ENCODE results near the gene NEK10.
"Not testable (repeated sequence)": the region's sequence is repeated elsewhere in the genome, so short reads cannot be mapped to it uniquely, and the experiment has no call there.

The NEK10 gene

GRCh38 chr3:27354161-27354560 is 15.0 kb downstream of the NEK10 start:
- DNase-seq (ENCODE audit: low read depth, low spot score) = no peak

- DNase-seq (ENCODE audit: low read depth, low spot score) = no peak
Measured at GRCh38 chr3:27353221-27353620, 16.0 kb downstream of the NEK10 start.

GRCh38 chr3:27352047-27352446 is 17.1 kb downstream of the NEK10 start:
- no peak for DNase-seq (ENCODE audit: low read depth, low spot score)

DNA sequence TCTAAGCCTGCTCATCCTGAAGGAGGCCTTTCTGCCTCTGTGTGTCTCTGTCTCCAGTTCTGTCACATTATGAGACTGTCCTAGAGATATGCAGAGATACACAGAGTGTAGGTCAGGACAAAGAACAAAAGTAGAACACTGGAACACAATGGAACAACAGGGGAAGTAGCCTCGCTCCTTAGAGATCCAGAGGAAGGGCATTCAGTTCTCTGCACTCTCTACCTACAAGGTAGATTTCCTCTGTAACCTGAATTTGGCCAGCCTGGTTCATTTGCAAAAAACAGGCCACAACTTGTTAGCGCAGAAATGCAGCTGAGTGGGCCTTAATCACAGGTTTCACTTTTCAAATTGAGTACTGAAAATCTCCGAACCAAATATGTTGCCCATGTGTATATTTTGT is 19.4 kb downstream of the NEK10 start:
- no peak for DNase-seq (ENCODE audit: low read depth, low spot score)

- no peak for DNase-seq (ENCODE audit: low read depth, low spot score)
Measured at GRCh38 chr3:27345959-27346865, 23.0 kb downstream of the NEK10 start.

- no peak for DNase-seq (ENCODE audit: low read depth, low spot score)
Measured at GRCh38 chr3:27345493-27345892, 23.7 kb downstream of the NEK10 start.

GRCh38 chr3:27345045-27345444 is 24.1 kb downstream of the NEK10 start:
- DNase-seq (ENCODE audit: low read depth, low spot score) = no peak

GRCh38 chr3:27344192-27344591 is 25.0 kb downstream of the NEK10 start:
- no peak for DNase-seq (ENCODE audit: low read depth, low spot score)

GRCh38 chr3:27342267-27342666 is 26.9 kb downstream of the NEK10 start:
- DNase-seq (ENCODE audit: low read depth, low spot score) = no peak

- no peak for DNase-seq (ENCODE audit: low read depth, low spot score)
Measured at GRCh38 chr3:27340534-27340933, 28.6 kb downstream of the NEK10 start.

GRCh38 chr3:27335571-27335970 is 33.6 kb downstream of the NEK10 start:
- DNase-seq (ENCODE audit: low read depth, low spot score) = no peak

DNA sequence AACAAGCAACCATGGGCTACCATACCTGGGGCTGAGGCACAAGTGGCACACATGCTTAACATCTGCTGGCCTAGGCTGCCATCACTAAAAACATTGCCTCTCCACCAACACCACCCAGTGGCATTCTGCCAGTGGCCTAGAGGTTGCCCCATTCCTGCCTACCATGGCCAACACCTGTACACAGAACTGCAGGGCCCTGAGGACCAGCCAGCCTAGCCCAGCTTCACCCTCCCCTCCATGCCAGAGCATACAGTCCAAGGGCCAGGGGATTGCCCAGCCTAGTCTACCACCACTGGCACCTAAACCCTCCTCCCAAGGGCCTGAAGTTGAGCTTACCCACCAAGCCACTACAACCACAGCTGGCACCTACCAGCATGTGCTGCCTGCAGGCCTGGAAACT is 35.3 kb downstream of the NEK10 start:
- DNase-seq (ENCODE audit: low read depth, low spot score) = no peak

- DNase-seq (ENCODE audit: low read depth, low spot score) = not testable (repeated sequence)
Measured at GRCh38 chr3:27328982-27329762, 40.0 kb downstream of the NEK10 start.

GRCh38 chr3:27326629-27327545 is 42.3 kb downstream of the NEK10 start:
- DNase-seq (ENCODE audit: low read depth, low spot score) = peak; percentile 37

DNA sequence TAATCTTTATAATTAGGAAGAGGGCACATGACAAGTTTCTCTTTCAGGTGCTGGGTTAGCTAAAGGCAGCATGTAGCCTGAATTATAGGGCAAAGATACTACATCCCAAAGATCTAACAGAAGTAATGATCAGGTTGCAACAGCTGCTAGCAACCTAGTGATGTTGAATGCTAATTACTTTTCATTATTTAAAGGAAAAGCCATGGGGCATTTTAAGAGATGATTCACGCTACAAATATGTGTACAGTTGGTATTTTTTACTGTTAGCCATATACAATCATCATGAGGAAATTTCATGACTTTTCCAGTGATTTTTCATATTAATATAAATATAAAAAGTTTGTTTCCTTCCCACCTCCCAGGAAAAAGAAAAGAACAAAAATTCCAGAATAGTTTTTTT is 43.0 kb downstream of the NEK10 start:
- DNase-seq (ENCODE audit: low read depth, low spot score) = no peak

DNA sequence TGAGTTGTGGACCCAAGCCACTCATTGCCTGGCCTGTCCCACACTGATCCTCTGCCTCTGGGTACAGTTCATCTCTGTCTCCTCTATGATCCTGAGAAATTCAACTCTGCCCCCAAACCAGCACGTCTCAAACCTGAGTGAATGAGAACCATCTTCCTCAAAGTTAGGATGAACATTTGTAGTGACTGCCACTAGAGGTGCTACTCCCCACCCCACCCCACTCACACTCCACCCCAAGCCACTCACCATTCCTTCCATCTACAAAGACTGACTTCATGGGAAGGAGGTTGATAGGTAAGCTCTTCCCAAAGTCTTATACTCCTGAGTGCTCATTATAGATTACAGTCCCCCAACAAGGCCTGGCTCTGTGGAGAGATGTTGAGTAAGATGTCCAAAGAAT is 43.8 kb downstream of the NEK10 start:
- no peak for DNase-seq (ENCODE audit: low read depth, low spot score)

DNA sequence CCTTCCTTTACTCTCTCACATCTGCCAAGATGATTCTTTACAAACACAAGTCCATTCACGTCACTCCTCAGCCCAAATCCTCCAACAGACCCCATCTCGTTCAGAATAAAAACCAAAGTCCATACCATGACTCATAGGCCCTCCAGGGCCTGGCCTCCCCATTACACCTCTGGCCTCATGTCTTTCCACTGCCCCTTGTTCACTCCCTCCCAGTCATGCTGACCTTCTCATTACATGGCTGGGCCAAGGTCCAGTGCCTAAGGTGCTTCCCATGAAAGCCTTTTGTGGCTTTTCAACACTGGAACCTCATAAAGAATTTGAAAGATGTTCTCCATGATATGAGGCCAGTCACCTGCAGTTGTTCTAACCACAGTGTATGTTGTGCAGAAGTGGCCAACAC is 44.5 kb downstream of the NEK10 start:
- no peak for DNase-seq (ENCODE audit: low read depth, low spot score)

DNA sequence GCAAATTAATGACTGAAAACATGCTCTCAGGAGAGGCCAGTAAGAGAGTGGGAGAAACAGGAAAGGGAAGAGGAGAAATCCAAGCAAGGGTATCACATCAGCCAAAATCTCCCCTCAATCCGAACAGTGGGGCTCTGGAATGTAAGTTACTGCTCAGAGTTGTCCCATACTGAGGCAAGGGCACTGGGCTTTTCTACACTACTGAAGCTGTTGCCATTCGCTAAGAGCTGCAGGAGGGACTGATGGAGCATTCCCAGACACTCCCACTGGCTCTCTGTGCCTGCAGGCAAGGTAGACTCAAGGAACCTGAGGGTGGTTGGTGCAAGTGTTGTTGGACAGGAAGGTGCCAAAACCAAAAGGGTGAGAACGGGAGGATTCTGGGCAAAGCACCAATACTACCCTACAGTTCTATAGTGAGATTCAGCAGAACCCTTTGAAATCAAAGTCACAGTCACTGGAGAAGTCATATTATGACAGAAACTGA is 46.1 kb downstream of the NEK10 start:
- no peak for DNase-seq (ENCODE audit: low read depth, low spot score)

DNA sequence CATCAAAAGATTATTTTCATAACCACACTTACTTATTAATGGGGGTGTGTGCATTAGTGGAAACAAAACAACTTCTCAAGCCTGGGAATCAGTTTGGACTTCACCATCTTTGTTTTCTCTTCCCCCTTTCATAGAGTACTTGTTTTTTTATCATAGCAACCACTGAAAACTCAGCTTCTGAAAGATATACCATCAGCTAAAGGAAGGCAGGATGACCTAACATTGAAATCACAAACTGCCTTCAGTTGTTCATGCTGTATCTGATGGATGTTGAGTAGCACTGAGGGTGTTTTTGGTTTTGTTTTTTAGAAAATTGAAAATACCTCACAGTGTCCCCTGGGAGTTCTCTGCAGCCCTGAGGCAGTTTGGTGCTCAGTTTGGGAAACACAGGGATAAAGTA is 46.5 kb downstream of the NEK10 start:
- DNase-seq (ENCODE audit: low read depth, low spot score) = no peak

GRCh38 chr3:27319847-27320526 is 49.2 kb downstream of the NEK10 start:
- no peak for DNase-seq (ENCODE audit: low read depth, low spot score)

DNA sequence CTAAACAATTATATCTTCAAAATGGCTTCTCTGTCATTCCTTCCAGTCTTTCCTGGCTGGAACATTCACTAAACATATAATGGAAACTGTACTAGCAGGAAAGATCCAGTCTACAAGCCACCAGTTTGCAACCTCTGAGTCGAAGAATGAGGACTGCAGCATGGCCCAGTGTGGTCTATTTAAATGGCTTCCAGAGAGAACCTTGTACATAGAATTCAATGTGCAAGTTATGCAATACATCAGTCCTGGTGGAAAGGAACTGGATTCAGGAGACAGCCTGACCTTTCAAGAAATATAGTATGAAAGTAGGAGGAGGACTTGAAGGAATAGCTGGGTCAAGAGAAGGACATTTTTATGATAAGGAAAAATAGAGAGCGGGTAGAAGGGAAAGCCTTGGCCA is 49.9 kb downstream of the NEK10 start:
- DNase-seq (ENCODE audit: low read depth, low spot score) = no peak

All from brain pericyte (primary cell).